ENCODE results near the gene SP2.

The SP2 gene

DNA sequence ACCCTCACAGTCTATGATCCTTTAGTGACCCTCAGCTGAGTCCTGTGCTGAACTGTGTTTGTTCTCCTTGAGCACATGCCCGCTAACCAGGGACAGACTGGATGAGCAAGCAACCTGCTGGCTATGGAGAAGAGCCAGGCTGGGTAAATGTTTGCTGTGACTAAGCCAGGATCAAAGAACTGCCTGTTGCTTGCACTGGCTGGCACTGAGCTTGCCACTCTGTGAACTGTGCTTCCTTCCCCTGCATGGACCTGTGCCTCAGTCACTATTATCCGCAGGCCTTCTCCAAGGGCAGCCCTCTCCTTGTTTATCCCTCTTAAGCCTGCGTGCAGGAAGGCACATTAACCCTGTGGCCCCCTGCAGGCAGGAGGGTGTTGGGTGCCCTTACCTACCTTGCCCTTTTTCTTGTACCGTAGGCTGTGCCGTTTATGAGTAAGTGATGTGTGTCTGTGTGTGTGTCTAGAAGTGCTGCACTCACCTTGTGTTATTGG, 52.7 kb downstream of the SP2 start:
- DNase-seq (ENCODE audit: low read depth, low spot score): no peak

DNA sequence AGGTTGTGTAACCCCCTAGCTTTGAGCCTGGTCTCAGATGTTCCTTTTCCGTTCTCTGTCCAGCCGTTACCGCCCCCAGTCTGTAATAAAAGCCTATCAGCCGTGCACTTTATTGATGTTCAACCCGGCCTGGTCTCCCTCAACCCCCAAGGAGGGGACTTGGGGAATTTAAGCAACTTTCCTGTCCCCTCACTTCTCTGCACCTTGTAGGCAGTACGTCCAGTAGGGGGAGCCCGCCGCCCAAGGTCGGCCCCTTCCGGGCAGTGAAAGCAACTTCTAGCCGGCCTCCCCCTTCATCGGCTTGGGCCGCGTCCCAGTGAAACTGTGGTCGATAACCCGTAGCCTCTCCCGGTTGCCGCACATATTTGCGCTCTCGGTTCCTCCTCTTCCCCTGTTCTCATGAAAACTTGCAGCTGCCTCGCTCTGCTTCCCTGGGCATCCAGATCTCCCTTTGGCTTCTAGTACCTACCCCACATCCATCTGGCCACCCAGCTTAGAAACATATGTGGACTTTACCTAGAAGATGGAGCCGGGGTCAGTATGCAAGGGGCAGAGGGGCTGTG, 53.2 kb downstream of the SP2 start:
- DNase-seq (ENCODE audit: low read depth, low spot score): no peak

DNA sequence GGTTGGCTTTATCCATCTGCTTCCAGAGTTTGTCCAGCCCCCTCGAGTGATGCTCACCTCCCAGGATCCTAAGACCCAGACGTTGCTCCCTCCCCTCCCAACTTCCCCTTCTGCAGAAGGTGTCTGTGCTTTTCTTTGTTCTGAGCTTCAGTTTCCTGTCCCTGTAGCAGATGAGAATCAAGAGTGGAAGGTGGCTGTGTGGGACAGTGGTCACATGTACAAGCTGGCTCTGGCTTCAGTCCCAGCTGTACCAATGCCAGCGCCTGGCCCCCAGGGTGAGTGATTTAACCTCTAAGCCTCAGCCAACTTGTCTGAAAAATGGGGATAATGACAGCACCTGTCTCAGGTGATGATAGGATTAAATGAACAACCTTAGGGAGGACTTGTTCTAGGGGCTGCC, 53.9 kb downstream of the SP2 start:
- no peak for DNase-seq (ENCODE audit: low read depth, low spot score)

DNA sequence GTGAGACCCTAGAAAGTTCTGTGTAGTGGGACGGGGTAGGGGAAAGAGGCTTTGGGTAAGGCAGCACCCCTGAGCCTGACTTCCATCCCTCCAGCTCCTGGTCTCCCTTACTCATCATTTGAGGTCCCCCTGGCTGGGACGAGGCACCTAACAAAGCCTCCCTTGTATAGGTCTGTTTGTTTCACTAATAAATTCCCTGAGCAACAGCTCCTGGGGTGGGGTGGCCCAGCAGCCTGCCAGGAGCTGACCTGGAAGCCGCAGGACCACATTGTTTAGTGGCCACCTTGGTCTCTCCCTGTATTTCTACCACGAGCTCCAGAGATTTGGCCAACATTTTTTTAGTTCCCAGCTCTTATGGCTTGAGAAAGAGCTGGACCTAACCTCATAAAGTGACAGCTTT, 54.4 kb downstream of the SP2 start:
- no peak for DNase-seq (ENCODE audit: low read depth, low spot score)

DNA sequence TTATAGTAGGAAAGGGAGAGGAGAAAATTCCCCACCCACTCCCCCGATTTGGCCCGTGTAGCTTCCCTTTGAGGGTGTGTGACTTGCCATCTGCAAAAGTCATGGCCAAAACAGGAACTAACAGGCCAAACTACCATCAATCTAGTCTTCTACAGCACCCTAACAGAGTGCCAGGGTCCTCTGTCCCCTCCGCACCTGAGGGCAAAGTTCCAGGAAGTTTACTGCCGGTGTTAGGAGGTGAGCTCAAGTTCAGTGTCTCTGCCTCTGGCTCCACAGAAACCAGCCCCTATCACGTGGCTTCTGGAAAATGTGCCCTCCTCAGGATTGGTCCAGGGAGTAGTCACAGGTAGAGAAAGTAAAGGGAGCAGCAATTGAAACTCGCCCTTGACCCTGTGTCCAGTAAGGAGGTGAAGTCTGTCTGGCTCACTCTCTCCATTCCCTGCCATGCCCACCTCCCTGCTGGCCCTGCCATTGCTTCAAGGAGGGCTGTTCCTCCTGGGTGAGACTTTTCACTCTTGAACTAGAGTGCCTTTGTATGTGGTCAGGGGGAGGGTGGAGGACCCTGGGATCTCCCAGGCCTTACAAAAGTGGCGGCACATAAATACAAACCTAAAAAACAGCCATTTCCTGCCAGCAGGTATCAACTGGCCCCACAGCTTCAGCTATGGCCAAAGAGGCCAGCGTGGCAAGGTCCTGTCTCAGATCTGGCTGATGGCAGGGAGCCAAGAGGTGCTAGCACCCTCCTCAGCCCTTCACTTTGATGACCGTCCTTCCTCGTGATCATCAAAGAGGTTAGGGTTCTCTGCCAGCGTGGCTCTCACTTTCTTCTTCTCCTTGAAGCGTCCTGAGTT, 56.4 kb downstream of the SP2 start:
- DNase-seq (ENCODE audit: low read depth, low spot score): no peak

DNA sequence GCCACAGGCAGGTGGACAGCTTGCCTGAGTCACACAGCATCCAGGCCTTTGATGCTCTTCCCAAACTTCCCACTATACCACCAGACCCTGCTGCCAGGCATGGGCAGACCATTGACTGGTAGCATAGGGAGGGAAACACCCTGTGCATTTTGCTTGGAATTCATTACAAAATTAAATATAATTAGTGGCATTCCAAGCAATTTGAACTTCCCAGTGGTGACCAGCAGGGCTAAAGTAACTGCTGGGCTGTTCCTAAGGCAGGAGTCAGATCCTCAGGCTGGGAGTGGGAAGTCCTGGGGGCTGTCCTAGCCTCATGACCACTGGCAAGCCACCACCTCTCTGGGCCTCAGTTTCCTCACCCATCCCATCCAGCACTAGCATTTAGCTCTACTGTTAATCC, 57.9 kb downstream of the SP2 start:
- no peak for DNase-seq (ENCODE audit: low read depth, low spot score)

DNA sequence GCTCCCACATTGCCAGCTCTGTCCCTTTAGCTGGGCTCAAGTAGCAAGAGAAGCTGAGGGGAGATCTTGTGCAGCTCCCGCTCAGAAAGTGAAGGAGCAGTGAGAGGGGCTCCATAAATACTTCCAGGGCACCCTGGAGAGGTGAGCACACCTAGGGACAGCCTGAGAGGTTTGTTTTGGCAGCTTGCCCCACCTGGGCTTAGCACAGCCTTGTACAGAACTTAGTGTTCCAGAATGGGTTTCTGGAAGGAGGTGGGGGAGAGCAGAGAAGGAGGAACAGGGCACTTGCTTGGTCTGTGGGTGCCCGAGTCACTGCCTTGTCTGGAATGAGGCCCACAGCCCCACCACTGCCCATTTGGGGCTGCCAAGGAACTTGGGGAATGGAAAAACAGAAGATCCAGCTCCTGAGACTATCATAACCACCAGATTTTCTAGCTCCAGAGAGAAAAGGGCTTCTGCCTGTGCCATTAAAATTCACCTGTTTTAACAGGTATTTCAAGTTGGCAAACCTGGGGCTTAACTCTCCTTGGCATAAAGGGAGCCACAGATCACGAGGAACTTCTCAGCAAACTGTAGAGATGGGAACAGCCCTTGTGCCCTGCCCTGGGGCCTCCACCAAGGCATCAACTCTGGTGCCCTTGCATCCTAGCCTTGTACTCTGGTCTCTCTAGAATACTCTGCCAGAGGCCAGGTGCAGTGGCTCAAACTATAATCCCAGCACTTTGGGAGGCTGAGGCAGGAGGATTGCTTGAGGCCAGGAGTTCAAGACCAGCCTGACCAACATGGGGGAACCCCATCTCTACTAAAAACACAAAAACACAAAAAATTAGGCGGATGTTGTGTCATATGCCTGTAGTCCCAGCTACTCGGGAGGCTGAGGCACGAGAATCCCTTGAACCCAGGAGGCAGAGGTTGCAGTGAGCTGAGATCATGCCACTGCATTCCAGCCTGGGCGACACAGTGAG, 59.7 kb downstream of the SP2 start:
- DNase-seq (ENCODE audit: low read depth, low spot score): no peak

DNA sequence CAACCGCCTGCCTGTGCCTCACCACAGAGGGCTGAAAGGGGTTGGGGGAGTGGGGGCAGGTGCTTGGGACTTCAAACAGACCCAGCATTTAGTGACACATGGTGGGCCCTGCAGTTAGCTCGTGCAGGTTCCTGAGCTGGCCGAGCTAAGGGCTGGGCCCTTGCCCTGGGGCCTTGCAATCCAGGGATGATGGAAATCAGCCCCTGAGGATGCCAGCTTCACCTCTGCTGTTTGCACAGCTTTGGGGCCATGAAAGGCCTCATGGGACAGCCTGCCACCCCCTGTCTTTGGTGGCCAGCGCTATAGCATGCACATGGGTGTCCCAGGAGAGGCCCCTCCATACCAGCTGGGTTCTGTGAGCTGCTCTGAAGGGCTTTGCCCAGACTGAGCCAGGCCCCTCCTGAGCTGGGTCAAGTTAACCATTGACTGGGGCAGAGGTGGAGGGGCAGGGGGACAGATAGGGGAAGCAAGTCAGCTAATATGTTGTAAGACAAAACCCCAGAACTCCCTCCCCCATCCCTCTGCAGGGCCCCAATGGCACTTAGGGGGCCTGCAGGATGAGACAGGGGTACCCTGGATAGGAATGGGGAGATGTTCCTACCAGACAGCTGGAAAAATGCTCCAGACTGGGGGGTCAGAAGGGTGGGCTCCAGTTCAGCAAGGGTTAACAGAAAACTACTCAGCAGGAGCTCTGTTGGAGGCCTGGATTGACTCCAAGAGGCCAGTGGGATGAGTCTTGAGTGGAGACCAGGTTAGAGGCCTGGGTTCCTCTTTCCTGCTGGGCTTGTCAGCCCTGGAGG, 61.0 kb downstream of the SP2 start:
- no peak for DNase-seq (ENCODE audit: low read depth, low spot score)

DNA sequence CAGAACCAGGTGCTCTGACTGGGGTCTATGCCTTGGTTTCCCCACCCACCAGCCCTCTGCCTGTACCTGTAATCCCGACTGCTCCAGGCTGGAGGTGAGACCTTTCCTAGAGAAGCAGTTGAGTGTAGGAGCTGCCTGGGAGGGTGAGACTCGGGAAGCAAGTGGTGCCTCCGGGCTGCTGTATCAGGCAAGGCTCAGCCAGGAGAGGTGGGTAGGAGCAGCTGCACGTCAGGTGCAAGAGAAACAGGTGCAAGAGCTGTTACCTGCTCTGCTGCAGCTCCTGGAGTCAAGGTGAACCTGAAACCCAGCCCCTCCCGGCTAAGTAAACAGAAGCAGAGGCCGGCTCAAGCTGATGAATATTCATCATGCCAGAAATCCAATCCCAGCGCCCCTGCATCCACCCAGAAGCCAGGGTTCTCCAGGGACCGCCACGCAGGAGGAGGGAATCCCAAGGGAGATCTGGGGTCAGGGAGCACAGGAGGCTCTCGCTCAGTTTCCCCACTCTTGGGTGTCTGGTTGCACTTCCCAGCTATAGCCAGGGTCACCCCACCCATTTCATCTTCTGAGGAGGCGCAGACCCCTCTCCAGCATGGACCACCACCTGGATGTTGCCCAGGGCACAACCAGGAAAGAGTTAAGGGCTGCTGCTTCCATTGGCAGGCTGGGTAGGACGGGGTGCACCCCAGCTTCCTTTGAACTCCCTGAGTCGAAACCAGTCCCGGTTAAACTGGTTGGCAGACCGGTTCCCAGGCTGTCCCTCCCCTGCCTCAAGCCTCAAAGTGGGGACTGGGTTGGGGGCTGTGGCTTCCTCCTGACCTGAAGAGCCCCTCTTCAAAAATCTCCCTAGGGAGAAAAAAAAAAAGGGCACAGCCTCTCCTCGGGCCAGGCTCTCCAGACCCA, 61.8 kb downstream of the SP2 start, which contains the start of gene PRR15L:
PRR15L (minus strand) TSS at position 293 of the 900 bp plus-strand sequence. CDS start 4,649 bp downstream, outside the sequence.
- no peak for DNase-seq (ENCODE audit: low read depth, low spot score)

DNA sequence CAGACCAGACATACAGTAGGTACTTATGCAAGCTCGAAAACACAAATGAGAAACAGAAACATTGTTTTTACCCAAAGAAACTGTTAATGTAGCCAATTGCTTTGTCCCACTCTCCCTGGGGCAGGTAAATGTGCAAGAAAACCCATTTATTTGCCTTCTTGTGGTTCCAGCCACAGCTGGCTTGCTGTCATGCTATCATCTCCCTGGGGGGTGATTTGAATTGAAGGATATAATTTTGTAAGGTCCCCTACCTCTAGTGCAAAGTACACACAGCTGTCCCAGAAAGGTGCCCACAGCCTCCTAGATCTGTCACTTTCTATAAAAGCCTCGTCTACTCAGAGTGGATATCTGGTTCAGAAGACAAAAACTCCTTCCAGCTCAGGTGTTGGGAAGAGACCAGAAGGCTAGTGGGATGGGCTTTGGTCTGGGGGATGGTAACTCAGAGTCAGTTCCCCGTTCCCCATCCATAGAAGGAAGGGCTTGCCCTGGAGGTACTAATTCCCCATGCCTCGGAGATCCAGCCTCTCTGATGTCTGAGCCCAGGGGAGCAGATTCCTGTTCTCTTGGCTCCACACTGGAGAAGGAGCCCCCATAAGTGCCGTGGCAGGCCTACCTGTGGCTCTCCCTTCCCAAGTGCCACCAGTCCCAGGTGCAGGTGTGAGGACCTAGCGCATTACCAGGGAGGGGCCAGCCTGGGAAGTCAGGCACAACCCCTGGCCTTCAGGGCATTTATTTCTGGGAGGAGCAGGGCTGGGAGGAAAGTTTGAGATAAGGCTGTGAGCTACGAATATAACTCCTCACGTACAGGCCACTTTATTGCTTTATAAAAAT, 64.0 kb downstream of the SP2 start:
- no peak for DNase-seq (ENCODE audit: low read depth, low spot score)

DNA sequence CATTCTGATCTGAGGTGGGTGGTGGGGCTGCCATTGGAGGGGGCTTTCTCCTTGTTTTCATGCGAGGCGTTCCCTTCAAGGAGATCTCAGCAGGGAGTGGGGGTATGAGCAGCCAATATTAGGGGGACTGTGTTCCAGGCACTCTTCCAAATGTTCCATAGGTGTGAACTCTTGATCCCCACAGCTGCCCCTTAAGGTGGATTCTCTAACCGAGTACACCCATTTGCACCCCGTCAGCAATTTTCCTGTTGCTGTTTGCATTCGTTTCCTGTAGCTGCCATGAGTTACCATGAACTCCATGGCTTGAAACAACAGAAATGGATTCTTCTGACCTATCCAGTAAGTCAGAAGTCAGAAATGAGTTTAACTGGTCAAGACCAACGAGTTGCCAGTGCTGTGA, 65.4 kb downstream of the SP2 start:
- no peak for DNase-seq (ENCODE audit: low read depth, low spot score)

DNA sequence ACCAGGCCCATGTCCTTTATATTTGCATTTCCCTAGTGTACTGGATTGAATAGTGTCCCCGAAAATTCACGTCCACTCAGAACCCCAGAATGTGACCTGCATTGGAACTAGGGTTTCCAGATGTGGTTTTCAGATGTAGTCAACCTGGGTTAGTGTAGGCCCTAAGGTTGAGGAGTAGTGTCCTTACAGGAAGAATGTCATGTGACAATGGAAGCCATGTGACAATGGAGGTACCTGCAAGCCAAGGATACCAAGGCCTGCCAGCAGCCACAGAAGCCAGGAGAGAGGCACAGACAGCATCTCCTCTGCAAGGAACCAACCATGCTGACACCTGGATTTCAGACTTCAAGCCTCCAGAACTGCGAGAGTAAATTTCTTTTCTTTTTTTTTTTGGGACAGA, 66.9 kb downstream of the SP2 start:
- no peak for DNase-seq (ENCODE audit: low read depth, low spot score)

DNA sequence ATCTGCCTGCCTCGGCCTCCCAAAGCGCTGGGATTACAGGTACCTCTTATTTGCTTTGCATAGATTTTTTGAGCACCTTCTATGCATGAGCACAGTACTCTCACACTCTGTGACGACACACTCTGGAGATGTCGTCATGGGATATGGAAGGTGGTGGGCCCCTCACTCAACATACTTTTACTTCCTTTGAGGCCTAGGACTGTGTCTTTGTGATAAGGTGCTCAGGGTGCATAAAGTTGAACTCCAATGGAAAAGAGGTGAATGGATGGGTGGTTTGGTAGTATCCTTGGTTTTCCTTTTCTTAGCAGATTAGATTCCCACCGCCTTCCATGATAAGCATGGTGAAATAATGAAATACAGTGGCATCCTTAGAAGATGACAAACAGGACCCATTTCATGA, 68.8 kb downstream of the SP2 start:
- no peak for DNase-seq (ENCODE audit: low read depth, low spot score)

DNA sequence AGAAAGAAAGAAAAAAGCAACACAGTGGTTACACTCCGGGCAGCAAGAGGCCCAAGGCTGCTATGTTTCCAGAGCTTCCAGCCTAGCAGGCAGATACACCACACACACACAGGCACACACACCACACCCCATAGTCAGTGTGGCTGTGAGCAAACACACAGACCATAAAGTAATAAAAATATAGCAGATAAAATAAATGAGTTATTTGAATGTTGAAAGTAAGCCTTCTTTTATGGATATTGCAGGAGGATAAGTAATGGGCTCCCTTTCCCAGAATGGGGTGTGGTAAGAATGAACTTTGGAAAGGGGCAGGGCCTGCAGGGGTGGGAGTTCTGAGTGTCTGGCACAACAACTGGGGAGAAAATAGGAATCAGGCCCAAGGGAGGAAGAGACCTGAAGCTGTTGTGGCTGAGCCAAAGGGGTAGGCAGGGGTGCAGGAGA, 70.1 kb downstream of the SP2 start:
- no peak for DNase-seq (ENCODE audit: low read depth, low spot score)

DNA sequence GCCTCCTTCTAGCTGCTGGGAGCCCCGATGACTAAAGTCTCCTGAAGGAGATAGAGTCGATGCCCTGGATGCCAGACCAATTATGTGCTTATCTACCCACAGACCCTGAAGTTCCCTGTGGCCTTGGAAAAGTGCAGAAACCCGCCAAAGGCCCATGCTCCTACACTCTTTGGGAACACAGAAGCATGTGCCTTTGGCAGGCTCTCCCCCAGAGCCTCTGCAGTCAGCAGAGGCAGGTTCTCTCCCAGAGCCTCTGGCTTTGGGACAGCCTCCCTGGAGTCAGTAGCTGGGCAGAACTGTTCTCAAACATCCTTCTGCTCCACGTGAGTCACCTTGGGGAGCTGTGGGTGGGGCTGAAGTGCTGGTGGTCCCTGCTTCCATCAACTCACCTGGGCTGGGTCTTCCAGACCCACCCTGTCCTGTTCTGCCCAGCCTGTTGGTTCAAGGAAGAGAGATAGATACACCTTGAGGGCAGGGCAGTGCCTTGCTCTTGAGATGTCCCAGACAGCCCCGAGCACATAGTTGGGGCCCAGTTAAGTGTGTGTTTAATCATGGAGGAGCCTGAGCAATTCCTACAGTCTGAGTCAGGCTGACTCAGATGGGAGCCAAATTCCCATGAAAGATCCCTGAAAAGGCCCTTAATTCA, 71.7 kb downstream of the SP2 start:
- DNase-seq (ENCODE audit: low read depth, low spot score): no peak

DNA sequence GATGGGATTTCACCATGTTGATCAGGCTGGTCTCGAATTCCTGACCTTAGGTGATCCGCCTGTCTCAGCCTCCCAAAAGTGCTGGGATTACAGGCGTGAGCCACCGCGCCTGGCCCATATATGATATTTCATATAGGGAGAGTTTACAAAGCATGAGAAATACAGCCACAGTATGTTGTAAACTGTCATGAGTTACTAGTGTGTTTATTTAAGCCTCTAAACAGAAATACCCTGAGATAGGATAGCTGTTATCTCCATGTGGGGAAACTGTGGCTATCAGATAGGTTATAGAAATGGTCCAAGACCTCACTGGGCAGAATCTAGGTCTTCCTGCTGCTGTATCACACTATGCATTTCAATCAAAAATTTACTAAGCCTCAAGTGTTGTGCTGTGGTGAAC, 72.8 kb downstream of the SP2 start:
- no peak for DNase-seq (ENCODE audit: low read depth, low spot score)

DNA sequence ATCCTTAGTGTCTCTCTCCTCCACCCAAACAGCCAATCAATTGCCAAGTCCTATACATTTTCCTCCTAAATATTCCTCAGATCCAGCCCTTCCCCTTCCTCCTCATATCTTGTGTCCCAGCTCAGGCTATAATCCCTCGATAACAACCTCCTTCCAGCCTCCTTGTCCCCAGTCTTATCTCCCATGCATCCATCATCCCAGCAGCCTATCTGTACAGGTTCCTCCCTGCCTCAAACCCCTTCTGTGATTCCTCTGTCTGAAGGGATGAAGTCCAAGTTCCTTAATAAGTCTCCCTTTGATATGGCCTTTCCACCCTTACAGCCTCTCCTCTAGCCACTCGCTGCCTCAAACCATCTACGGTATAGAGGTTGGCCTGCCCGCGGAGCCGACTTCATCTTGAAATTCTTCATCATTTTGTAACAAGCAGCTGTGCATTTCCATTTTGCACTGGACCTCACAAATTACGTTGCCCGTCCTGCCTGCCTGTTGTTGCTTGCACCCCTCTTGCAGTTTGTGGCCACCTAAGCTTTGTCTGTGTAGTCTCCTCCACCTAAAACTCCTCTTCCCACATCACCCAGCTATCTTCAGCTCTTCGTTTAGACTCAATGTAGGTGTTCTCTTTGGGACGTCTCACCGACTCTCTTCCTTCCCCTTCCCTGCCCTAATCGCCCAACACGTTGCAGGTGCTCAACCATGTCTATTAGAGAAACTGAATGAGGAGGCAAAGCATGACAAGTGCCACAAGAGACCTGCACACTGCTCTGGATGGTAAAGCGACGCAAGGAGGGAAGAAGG, 74.1 kb downstream of the SP2 start:
- DNase-seq (ENCODE audit: low read depth, low spot score): no peak
